HG03095 (cell line): Measurements from ENCODE around the gene PLA2G2F.

Experiments used
- ATAC-seq: cut with Tn5 transposase; IDR thresholded peaks from one replicate; pipeline ENCODE4 v1.9.1; 2021; ENCODE audit warnings: moderate library complexity; ENCODE audit not compliant: unreplicated experiment

Gene PLA2G2F

DNA sequence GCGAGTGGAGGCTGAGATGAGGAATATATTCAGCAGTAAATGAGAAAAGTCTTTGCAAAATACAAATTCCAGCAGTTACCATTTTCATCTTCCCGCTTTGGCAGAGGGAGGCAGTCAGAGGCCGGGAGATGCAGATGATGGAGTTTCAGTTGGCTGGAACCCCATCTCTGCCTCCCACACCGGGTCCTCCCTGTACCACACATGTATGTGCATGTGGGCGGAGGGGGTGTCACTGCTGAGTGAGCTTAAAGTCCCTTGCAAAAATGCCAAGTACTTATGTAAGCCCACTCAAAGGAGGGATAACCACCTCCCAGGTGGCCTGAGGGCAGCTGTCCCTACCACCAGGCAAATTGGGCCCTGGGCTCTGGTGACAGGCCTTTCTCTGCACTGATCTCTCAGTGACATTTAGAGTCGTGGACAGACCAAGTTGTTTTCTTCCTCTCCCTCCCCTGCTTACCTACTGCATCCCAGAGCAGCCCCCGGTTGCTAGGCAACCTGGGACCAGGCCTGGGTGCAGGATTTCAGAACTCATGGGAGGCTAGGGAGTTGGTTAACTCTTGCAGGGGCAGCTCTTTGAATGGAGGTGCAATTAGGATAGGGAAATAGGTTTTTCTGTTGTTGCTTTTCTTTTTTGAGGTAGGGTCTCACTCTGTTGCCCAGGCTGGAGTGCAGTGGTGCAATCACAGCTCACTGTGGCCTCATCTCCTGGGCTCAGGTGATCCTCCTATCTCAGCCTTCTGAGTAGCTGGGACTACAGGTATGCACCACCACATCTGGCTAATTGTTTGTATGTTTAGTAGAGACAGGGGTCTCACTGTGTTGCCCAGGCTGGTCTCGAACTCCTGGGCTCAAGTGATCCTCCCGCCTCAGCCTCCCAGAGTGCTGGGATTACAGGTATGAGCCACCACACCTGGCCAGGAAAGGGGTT is 29.7 kb downstream of the PLA2G2F start:
- no peak for ATAC-seq

DNA sequence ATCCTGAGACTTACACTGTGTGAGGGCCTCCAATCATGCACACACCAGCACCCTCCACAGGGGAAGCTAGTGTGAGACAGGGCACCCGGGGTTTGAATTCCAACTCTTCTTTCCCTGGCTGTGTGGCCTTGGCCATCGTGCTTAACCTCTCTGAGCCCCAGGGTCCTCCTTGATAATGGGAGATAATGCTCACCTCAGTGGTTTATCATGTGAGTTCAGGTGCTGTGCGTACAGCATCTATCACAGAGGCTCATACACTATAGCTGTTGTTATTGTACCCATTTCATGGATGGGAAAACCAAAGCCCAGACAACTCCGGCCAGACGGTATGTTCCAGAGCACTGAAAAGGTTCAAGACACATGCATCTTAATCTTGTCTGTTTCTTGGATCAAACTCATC is 30.8 kb downstream of the PLA2G2F start:
- ATAC-seq, result no peak

DNA sequence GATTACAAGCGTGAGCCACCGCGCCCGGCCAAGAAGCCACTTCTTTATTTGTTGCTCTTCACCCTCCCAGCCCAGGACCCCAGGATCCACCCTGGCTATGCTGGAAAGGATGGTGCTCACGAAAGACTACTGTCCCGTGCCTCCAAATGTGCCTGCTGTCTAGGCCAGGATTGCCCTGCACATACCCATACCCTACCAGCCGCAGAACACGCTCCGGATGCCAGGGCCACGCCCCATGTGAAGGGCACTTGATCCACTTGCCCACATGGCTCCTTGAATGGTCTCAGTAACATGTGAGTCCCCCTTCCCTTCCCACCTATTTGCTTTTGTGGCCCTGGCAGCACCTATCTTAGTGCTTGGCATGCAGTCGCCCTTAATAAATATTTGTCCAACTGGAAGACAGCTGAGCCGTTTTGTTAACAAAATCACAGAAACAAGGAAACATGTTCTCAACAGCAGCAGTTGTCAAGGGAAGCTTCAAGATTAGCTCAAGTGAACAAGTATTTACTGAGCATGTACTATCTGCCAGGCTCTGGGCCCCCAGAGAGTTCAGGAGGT is 33.0 kb downstream of the PLA2G2F start:
- no peak for ATAC-seq

DNA sequence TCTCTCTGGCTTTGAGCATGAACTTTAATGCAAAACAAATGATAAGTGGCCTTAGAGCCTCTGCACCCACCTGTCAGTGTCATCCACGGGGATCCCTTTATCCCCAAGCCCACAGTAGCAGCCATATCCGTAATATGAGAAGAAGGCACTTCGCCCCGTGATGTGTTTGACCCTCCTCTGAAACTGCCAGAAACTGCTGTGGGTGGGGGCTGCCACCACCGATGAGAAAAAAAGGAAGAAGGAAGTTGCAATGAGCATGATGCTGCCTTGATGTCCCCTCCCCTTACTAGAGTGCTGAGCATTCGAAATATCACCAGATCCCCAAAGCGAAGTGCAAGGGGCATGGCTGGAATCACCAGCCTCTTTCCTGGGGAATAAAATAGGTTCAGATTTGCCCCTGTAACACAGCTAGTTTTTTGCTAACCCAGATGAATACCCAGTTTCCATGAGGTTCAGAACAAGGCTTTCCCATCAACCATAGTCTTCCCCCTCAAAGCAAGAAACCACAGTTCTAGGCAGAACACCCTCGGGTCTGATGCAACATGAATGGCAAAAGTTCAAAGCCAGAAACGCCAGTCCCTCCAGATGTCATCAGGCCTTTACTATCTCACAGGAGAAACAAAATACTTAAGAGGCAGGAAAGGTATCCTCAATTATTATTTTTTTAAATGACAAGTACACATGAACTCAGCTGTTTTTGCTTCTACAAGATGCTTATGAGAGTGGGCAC is 36.0 kb downstream of the PLA2G2F start:
- no peak for ATAC-seq

DNA sequence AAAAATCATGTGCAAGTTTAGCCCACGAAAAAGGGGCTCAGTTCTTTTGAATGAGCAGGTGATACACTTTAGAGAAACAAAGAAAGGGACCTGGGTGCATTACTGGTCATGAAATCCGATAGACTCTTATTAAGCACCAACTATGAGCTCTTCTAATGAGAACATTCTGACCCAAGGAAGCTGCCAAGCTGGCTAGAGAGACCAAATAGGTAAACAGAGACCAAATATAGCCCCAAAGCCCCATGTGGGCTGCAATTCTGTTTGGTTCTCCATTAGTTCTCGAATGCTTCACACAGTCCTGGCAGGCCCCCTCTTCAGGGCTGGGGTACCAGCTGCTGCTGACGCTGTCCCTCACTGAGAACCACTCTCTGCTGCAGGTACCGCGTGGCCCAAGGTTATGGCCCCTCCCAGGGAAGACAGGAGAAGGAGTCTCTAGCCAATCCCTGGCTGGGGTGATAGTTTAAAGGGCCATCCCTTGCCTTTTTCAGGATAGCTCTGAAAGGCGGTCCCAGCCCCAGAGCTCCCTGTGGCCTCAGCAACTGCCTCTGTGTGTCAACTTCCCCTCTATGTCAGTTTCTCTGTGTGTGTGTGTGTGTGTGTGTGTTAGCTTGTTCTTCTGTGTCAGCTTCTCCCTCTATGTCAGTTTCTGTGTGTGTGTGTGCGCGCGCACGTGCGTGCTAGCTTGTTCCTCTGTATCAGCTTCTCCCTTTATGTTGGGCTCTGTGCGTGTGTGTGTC is 39.7 kb downstream of the PLA2G2F start:
- no peak for ATAC-seq

DNA sequence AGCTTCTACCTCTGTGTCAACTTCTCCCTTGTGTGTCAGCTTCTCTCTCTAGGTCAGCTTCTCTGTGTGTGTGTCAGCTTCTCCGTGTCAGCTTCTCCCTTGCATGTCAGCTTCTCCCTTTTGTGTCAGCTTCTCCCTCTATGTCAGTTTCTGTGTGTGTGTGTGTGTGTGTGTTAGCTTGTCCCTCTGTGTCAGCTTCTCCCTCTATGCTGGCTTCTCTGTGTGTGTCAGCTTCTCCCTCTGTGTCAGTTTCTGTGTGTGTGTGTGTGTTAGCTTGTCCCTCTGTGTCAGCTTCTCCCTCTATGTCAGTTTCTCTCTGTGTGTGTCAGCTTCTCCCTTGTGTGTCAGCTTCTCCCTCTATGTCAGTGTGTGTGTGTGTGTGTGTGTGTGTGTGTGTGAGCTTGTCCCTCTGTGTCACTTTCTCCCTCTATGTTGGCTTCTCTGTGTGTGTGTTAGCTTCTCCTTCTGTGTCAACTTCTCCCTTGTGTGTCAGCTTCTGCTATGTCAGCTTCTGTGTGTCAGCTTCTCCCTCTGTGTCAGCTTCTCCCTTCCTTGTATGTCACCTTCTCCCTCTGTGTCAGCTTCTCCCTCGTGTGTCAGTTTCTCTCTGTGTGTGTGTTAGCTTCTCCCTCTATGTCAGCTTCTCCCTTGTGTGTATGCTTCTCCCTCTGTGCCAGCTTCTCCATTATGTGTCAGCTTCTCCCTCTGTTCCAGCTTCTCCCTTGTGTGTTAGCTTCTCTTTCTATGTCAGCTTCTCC is 40.4 kb downstream of the PLA2G2F start:
- ATAC-seq, result no peak

DNA sequence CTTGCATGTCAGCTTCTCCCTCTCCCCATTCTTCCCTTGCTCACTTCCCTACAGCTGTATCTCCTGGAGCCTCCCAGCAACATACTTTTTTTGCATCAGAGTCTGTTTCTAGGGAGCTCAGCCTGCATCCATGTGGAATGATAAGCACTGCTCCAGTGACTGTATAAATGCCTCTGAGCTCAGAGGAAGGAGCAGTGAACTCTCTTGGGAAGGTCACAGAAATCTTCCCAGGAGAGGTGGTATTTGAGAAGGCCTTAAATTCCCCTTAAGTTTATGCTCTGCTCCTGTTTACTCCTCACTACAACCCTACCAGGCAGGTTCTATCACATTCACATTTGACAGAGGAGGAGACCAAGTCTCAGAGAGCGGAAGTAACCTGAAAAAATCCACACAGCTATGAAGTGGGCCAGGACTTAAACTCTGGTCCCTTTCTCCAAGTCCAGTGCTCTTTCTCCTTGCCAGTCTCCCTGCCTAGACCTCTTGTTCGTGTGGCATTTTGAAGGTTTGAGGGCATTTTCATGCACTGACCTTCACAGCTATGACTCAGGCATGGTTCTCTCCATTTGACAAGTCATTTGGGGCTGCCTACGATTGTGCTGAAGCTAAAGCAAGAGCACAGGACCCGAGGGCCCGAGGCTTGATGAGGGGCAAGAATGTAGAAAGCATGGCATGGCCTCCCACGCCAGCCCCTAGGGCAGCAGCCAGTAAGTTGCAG is 41.2 kb downstream of the PLA2G2F start:
- ATAC-seq, result no peak

DNA sequence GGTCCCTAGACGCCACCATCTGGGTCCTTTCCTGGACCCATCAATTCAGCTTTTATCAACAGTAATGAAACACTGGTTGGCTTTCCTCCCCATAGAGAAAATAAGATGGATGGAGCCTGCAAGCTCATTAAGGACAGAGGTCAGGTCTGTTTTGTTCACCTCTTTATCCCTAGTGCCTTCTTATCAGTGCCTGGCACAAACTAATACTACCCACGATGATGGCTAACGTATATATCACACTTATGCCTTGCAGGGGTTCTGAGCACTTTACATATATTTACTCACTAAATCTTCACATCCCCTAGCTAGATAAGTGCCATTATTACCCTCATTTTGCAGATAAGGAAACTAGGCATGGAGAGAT is 41.7 kb downstream of the PLA2G2F start:
- ATAC-seq, result no peak

DNA sequence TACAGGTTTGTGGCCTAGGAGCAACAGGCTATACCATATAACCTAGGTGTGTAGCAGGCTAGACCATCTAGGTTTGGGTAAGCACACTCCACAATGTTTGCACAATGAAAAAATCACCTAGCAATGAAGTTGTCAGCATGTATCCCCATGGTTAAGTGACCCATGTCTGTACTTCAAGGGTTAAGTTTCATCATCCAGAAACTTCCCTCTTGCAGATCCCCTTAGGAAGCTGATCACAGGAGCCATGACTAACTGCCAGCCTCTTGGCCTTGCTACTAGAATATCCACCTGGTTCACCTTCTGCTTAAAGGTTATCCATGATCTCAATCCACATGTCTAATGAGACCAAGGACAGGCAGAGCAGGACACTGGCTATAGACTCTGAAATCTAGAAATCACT is 43.3 kb downstream of the PLA2G2F start:
- no peak for ATAC-seq

DNA sequence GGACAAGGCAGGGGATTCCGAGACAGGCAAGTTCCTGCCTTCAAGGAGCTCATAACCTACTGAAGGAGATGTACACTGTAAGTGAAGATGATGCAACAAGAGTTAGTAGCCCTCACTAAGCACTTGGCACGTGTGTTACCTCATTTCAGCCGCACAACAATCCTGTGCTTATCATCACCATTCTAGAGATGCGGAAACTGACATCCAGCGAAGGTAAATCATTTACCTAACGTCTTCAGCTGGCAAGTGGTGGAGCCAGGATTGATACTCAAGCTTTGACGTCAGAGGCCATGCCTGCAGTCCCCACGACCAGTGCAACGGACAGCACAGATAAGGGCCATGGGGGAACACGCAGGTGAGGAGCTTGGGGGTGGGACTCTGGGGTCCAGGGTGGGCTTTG is 43.9 kb downstream of the PLA2G2F start:
- no peak for ATAC-seq

DNA sequence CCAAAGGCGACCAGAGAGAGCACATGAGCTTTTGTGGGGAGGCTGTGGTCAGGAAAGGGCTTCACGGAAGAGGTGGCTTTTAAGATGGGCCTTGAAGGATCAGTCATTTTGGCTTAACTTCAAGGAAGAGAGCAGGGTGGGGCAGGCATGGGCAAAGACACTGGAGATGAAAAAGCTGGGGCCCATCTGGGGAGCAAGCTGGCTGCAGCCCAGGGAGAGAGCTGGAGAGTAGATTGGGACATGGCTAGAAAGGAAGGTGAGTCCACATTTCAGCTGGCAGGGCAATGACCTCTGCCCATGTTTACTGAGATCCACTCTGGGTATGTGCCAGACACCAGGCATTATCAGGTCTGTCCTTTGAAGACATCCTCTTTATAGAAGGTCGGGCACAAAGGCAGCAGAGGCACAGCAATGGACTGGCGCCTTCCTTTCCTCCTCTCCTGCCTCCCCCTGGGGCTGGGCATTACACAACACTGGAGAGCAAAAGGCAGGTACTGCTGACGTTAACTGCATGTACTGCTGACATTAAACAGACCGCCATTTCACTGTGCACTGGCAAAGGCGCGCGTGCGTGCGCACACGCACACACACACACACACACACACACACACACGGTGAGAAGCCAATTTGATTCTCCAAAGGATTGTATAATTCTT is 44.6 kb downstream of the PLA2G2F start:
- no peak for ATAC-seq

DNA sequence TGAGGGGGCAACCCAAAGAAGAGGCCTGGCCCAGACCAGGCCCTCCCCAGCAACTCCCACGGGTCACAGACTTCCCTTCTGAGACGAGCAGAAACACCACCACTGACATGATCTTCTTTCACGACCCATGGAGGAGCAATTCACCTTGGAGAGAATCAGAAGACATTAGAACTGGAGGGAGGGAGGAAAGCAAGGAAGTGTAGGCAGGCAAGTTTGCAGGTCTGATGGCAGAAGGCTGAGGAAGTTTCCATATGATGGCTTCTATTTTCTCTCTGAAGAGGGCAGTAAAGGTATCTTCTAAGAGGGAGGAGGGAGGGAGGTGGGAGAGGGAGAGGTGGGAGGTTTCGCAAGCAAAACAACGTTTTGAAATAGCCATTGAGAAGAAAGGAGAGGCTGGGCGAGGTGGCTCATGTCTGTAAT is 45.4 kb downstream of the PLA2G2F start:
- ATAC-seq, result no peak

DNA sequence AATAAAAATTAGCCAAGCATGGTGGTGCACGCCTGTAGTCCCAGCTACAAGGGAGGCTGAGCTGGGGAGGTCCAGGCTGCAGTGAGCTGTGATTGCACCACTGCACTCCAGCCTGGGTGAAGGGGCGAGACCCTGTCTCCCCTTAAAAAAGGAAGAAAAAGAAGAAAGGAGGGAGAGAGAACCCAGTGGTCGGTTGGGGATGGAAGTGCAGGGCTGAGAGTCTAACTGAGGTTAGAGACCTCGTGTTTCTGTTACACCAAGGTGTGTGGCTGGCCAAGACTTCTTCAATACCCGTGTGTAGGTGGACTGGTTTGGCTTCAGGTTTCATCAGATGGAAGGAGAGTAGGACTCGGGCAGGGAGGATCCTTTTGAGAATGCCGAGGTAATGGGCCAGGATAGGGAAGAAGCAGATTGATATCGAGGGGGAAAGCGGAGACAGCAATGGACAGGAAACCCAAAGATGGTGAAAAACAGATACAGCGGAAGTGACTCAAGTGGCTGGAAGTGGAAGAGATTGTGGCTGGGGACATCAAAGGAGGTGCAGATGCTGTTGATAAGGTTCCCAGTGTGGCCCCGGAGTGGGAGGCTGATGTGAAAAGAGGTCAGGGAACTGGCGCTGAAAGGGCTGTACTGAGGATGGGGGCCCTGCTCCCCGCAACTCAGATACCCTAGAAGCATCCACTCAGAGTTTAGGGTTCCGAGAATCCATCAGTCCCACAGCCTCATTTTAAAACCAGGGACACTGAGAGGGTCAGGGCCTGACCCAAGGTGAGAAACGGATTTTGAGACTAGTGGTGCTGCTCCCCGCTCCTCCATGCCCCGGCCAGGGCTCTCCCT is 46.1 kb downstream of the PLA2G2F start:
- ATAC-seq, result no peak

DNA sequence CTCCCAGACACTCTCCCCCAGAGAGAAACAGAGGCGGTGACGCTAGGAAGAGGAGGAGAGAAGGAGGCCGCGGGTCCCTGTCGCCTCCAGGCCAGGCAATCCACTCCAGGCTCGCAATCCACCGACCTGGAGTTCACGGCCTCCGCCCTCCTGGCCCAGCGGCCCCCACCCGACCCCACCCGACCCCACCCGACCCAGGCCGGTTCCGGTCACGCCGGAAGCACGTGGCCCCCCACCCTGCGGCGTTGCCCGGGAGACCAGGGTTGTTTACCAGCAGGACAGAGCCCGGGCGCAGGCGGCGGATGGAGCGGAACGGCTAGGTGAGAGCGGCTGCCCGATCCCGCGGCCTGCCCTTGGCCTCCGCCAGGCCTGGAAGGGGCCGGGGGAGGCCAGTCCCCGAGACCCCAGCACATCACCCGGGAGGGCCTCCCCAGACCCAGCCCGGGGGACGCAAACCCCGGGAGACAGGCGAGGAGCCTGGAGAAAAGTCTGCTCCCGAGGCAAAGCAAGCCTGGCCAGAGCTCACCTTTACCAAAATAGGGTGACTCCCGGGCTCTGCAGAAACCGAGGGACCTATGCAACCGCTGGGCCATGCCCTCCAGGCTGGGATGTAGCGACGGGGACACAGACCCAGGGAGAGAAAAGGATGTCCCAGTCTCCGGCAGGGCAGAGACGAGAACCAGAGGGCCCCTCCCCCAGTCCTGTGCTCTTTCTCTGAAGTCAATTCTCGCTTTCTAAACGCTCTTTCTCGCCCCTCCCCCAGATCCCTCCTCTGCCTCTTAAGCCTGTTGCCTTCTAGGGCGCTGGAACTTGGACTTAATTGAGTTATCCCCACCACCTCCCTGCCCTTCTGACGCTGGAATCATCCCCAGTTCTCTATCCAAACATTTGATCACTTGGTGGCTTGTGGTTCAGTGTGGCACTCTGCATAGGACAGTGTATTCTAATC is 47.0 kb downstream of the PLA2G2F start, which contains the start of the genes PLA2G2C and UBXN10:
Gene PLA2G2C (minus strand): TSS at position 685 of the 949 bp plus-strand sequence. CDS start 9,155 bp downstream, outside the sequence.
Gene UBXN10 (plus strand): TSS at position 263 of the 949 bp plus-strand sequence. CDS start 4,466 bp downstream, outside the sequence.
- ATAC-seq, result no peak

DNA sequence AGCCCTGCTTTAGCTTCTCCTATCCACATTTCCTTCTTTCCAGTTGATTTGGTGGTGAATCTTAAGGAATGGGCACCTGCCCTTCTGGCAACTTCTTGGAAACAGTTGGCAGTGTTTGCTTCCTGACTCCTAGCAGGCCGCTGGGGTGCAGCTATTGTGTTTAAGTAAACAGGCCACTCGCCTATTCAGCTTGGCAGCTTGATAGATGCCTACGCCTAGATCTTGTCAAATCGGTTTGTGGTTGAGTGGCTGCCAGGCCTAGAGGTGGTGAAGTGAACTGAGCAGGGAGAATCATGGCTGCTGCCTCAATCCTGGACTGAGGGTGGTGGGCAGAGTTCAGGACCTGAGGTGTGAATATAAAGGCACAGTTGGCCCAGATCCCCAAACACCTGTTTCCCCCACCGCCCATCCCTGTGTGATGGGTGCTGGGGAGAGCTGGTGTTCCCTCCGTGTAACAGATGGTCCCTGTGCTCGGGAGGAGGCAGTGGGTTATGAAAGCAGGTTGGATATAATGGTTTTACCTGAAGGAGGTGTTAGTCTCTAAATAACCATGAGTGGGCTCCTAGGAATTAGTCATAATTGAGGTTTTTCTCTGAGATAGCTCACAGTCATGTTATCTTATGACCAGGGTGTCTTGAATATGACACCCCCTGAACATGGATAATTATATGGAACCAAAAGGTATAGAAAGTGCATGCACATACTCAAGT is 48.1 kb downstream of the PLA2G2F start:
- no peak for ATAC-seq

DNA sequence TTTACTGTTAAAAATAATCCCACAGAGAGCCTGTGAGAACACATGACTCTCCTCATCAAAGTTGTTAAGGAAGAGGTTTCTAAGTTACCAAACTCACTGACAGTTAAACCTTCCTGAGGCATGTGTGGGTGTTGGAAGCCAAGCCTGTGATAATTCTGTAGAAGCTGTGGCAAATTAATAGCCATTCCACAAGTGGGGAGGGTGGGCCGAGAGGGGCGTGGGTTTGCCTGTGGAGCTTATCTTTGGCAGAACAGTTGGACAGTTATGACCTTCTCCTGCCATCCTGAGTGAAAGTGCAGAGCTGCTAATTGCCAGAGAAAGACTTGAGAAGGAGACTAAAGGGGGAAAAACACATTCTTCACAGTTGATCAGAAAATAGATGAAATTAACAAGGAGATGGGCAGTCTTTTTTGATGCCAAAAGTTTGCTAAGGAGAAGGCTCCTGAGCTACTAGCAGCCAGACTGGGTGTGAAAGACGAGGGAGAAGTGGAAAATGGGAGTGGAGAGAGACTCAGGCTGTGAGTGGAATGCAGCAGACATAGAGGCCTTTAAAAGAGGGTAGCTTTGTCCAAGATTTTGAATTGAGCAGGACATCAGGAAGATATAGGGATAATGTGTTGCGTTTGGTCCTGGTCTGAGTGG is 48.8 kb downstream of the PLA2G2F start:
- ATAC-seq, result no peak
